MM.1S (cell line): Measurements from ENCODE around the gene R3HDML.

Experiments used
- CTCF ChIP-seq: fragments of 300-600 bp; sonication (generic); IDR thresholded peaks from 2 replicates; pipeline ENCODE4 v1.5.1; 2016; ENCODE audit warnings: antibody characterized with exemption, low read length, mixed read lengths
- EZH2 ChIP-seq: fragments of 300-600 bp; sonication (generic); optimal IDR thresholded peaks from 2 replicates; pipeline ENCODE3; 2017; ENCODE audit warnings: low read depth, mild to moderate bottlenecking, antibody characterized with exemption, low read length, mixed read lengths

GRCh38 chr20:44335675-44336074 lies 1.2 kb upstream of the R3HDML start:
- TF ChIP-seq CTCF (no peak), EZH2 (no peak)
